Adrenal gland (tissue), 12 donors: ENCODE measurements around the gene CCSER1. TPM values are rescaled to one million over a fixed set of nuclear protein-coding genes. Genes with fewer than 3 reads are reported as not detected.

Experiments used
- DNase-seq, 7 donors: peaks; one replicate each; pipeline ENCODE4 v3.0.0-alpha.2; 2019 to 2020
- H3K27ac ChIP-seq, 5 donors: fragments of 200-600 bp; sonication (generic) in 4 of 5; 1 replicate in 3 of 5; 2 replicates in 2 of 5; pipeline versions ENCODE4 v1.5.1 to v1.8.0; 2016 to 2020; ENCODE audit warnings: mild to moderate bottlenecking in 1 of 5
- H3K27me3 ChIP-seq: fragments of 200-600 bp; 2 replicates; pipeline ENCODE4 v1.8.0; 2021
- H3K36me3 ChIP-seq, 2 donors: fragments of 200-600 bp; replicated peaks in 1 of 2; 1 replicate in 1 of 2; 2 replicates in 1 of 2; pipeline versions ENCODE4 v1.5.1 to v1.8.0; 2018 to 2022
- H3K4me1 ChIP-seq, 2 donors: fragments of 200-600 bp; replicated peaks in 1 of 2; 1 replicate in 1 of 2; 2 replicates in 1 of 2; pipeline versions ENCODE4 v1.5.1 to v1.8.0; 2018 to 2021
- H3K4me3 ChIP-seq, 4 donors: fragments of 200-600 bp; sonication (generic) in 3 of 4; one replicate each; pipeline ENCODE4 v1.5.1; 2016 to 2018
- H3K9me3 ChIP-seq, 3 donors: fragments of 200-600 bp; sonication (generic) in 1 of 3; replicated peaks in 1 of 3; 1 replicate in 2 of 3; 2 replicates in 1 of 3; pipeline versions ENCODE4 v1.5.1 to v1.8.0; 2016 to 2021
- CTCF ChIP-seq, 6 experiments: fragments of 450-650 bp in 4 of 6; fragments of 200-600 bp in 2 of 6; sonication (generic) in 1 of 6; IDR thresholded peaks; 1 replicate in 5 of 6; 2 replicates in 1 of 6; pipeline versions ENCODE4 v1.5.1 to v1.8.0; 2016 to 2021; ENCODE audit warnings: antibody characterized with exemption in 6 of 6, mild to moderate bottlenecking in 2 of 6, moderate library complexity in 1 of 6
- POLR2A ChIP-seq, 2 donors: fragments of 450-650 bp; IDR thresholded peaks; one replicate each; pipeline ENCODE4 v1.6.1; 2017; ENCODE audit warnings: antibody characterized with exemption in 2 of 2, mild to moderate bottlenecking in 2 of 2, moderate library complexity in 1 of 2
- WGBS, 4 donors: extraction: QIAGEN DNeasy Blood & Tissue Kit in 2 of 4; methylation state at CpG; one replicate each; pipeline versions ENCODE4 v1.1.5 to v1.1.7; 2013 to 2017; 5-methylcytosine and 5-hydroxymethylcytosine counted together
- intact Hi-C, 2 donors: fragments of 100-400 bp; cut with DNase I; formaldehyde crosslinking; loops; one replicate each; pipeline versions ENCODE4 v1.14.1 to v1.15.0; 2022 to 2023
- polyA plus RNA-seq, 3 donors: library from polyadenylated mRNA; stranded (reverse); fragments of 200-250 nt in 2 of 3; fragments of 350-450 nt in 1 of 3; fragmentation: Illumina TruSeq in 1 of 3; extraction: RNeasy Lipid Tissue Mini Kit (QIAGEN cat#74804) in 1 of 3; gene quantifications; one replicate each; pipeline ENCODE4 v1.2.3, GENCODE V29; 2013 to 2014
- total RNA-seq, 9 donors: library from RNA; depleted of rRNA in 4 of 9; stranded (reverse); fragments of >200 nt in 4 of 9; fragments of 120-200 nt in 1 of 9; fragmentation: NEBNext Ultra II Directional in 1 of 9; extraction: Animal tissue kit (Norgen Biotek cat#: 25700) in 1 of 9; gene quantifications; one replicate each; pipeline versions ENCODE4 v1.1.0 to v1.2.4, GENCODE V29; 2013 to 2023
- donor health status: healthy with polysubstance abuse.
- donor health status: Bipolar disorder and iron deficiency.
- donor health status: DM: yes; HTN: yes; CAD: no.
- donor health status: DM: no; HTN: no; CAD: no.
- donor health status: DM: no; HTN: no; CAD: no.
- donor health status: DM: yes; HTN: yes; CAD: no.

Gene CCSER1
- total and polyA plus RNA-seq, 12 donors = 0.14 to 11.7 (median 2.3) TPM; not detected in 1

GRCh38 chr4:91298156-91298700 is 1171.0 kb downstream of the CCSER1 start:
- TF ChIP-seq POLR2A (IDR thresholded peaks at IDR 0.05) = no peak
- no peak for TF ChIP-seq CTCF (IDR thresholded peaks at IDR 0.05)

GRCh38 chr4:91298824-91299223 is 1171.6 kb downstream of the CCSER1 start:
- no peak overlapping the region for H3K4me3 ChIP-seq
- WGBS, 4 donors = 40 to 70% (median 67%) methylated on average over 1 of the region's 1 CpG
- no peak overlapping the region for H3K27ac ChIP-seq
- no peaks in the 10 kb centered on the region for H3K4me1 ChIP-seq
- intact Hi-C loops = no loop called here
- H3K9me3 ChIP-seq = no peaks in the 10 kb centered on the region
- H3K36me3 ChIP-seq = no peaks in the 10 kb centered on the region
- TF ChIP-seq CTCF (IDR thresholded peaks at IDR 0.05) (no peak), POLR2A (IDR thresholded peaks at IDR 0.05) (no peak)
- DNase-seq = no peak
- no peaks in the 10 kb centered on the region for H3K27me3 ChIP-seq

More at GRCh38 chr4:91298156-91298700, 1171.0 kb downstream of the CCSER1 start:
- Histone ChIP-seq H3K9me3 (no peaks in the 10 kb centered on the region), H3K4me3 (no peak overlapping the region), H3K4me1 (no peaks in the 10 kb centered on the region), H3K27ac (no peak overlapping the region), H3K27me3 (no peaks in the 10 kb centered on the region), H3K36me3 (no peaks in the 10 kb centered on the region)
- DNase-seq = no peak
- WGBS, 4 donors = 77 to 85% (median 81%) methylated on average over 3 of the region's 3 CpGs
- intact Hi-C loops = no loop called here

- H3K9me3 ChIP-seq = no peaks in the 10 kb centered on the region
- H3K4me1 ChIP-seq = no peaks in the 10 kb centered on the region
- no peak for TF ChIP-seq POLR2A (IDR thresholded peaks at IDR 0.05)
- no peak for TF ChIP-seq CTCF (IDR thresholded peaks at IDR 0.05)
- no peak for DNase-seq
- WGBS, 4 donors = 70 to 75% (median 73%) methylated on average over 2 of the region's 2 CpGs
- H3K27ac ChIP-seq = no peak overlapping the region
- no peak overlapping the region for H3K4me3 ChIP-seq
- intact Hi-C loops = no loop called here
- no peaks in the 10 kb centered on the region for H3K27me3 ChIP-seq
- no peaks in the 10 kb centered on the region for H3K36me3 ChIP-seq
These were observed 1174.9 kb downstream of the CCSER1 start for GRCh38 chr4:91302120-91302519.

- Histone ChIP-seq H3K36me3 (no peaks in the 10 kb centered on the region), H3K4me1 (no peaks in the 10 kb centered on the region), H3K27me3 (no peaks in the 10 kb centered on the region), H3K27ac (no peak overlapping the region), H3K9me3 (no peaks in the 10 kb centered on the region), H3K4me3 (no peak overlapping the region)
- no peak for DNase-seq
- 77 to 83% (median 83%) methylated on average over 3 of the region's 3 CpGs for WGBS, 4 donors
- intact Hi-C loops = no loop called here
- TF ChIP-seq POLR2A (IDR thresholded peaks at IDR 0.05) = no peak
- no peak for TF ChIP-seq CTCF (IDR thresholded peaks at IDR 0.05)
These were observed 1177.1 kb downstream of the CCSER1 start for GRCh38 chr4:91304292-91304691.
